HS-27A (cell line): Measurements from ENCODE around the gene TMED7.
"Not testable (repeated sequence)": the region's sequence is repeated elsewhere in the genome, so short reads cannot be mapped to it uniquely, and the experiment has no call there.

Source experiments
- DNase-seq: peaks from one replicate; pipeline ENCODE4 v3.0.0-alpha.2; 2012; ENCODE audit warnings: low read depth, missing footprints

Gene TMED7

GRCh38 chr5:115625579-115626444 is at the start of gene TMED7:
TMED7 (minus strand) TSS chr5:115626036; CDS start chr5:115625792, 244 bp downstream.
- DNase-seq = peak; percentile 77

- DNase-seq = not testable (repeated sequence)
Observed at GRCh38 chr5:115674782-115675181, 48.9 kb upstream of the TMED7 start.

- no peak for DNase-seq
Observed at GRCh38 chr5:115673596-115673995, 47.8 kb upstream of the TMED7 start.

GRCh38 chr5:115671939-115672338 is 46.1 kb upstream of the TMED7 start:
- DNase-seq = no peak

- DNase-seq = no peak
Observed at GRCh38 chr5:115666023-115666422, 40.2 kb upstream of the TMED7 start.

GRCh38 chr5:115661563-115661962 is 35.7 kb upstream of the TMED7 start:
- DNase-seq = no peak

- DNase-seq = no peak
Observed at GRCh38 chr5:115661101-115661500, 35.3 kb upstream of the TMED7 start.

GRCh38 chr5:115657881-115658233 is 32.0 kb upstream of the TMED7 start:
- DNase-seq = peak; percentile 54

- DNase-seq = no peak
Observed at GRCh38 chr5:115657125-115657880, 31.5 kb upstream of the TMED7 start.

- no peak for DNase-seq
Observed at GRCh38 chr5:115656404-115656803, 30.6 kb upstream of the TMED7 start.

GRCh38 chr5:115655994-115656393 is 30.2 kb upstream of the TMED7 start:
- DNase-seq = no peak

- DNase-seq = no peak
Observed at GRCh38 chr5:115649541-115649940, 23.7 kb upstream of the TMED7 start.

GRCh38 chr5:115648056-115648455 is 22.2 kb upstream of the TMED7 start:
- no peak for DNase-seq

GRCh38 chr5:115645386-115645785 is 19.6 kb upstream of the TMED7 start:
- DNase-seq = not testable (repeated sequence)

GRCh38 chr5:115644046-115644445 is 18.2 kb upstream of the TMED7 start:
- DNase-seq = no peak

- DNase-seq = no peak
Observed at GRCh38 chr5:115641948-115642347, 16.1 kb upstream of the TMED7 start.

GRCh38 chr5:115640274-115640673 is 14.4 kb upstream of the TMED7 start:
- DNase-seq = no peak

GRCh38 chr5:115639377-115639776 is 13.5 kb upstream of the TMED7 start:
- no peak for DNase-seq

- no peak for DNase-seq
Observed at GRCh38 chr5:115637507-115637906, 11.7 kb upstream of the TMED7 start.

GRCh38 chr5:115636008-115636407 is 10.2 kb upstream of the TMED7 start:
- no peak for DNase-seq

GRCh38 chr5:115634343-115635132 is 8.7 kb upstream of the TMED7 start:
- DNase-seq = no peak

GRCh38 chr5:115629903-115630302 is 4.1 kb upstream of the TMED7 start:
- DNase-seq = no peak
